GM18511 (cell line): Measurements from ENCODE around the gene SREBF2.

ENCODE experiments used
- ATAC-seq: cut with Tn5 transposase; IDR thresholded peaks from one replicate; pipeline ENCODE4 v1.9.1; 2021; ENCODE audit warnings: mild to moderate bottlenecking, moderate library complexity; ENCODE audit not compliant: unreplicated experiment

Gene SREBF2

GRCh38 chr22:41875531-41876270 is 42.8 kb downstream of the SREBF2 start:
- no peak for ATAC-seq

- no peak for ATAC-seq
These were observed 43.4 kb downstream of the SREBF2 start for GRCh38 chr22:41876275-41876674.

GRCh38 chr22:41876675-41877074 is 43.8 kb downstream of the SREBF2 start:
- no peak for ATAC-seq

DNA sequence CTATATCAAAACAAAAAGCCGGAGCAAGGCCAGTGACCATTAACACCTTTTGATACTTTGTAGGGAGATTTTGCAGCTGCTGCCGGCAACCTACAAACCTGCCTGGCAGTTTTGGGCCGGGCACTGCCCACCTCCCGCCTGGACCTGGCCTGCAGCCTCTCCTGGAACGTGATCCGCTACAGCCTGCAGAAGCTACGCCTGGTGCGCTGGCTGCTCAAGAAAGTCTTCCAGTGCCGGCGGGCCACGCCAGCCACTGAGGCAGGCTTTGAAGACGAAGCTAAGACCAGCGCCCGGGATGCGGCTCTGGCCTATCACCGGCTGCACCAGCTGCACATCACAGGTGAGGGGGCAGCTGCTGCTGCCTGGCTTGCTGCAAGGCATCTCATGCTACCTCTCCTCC is 47.7 kb downstream of the SREBF2 start:
- no peak for ATAC-seq

- no peak for ATAC-seq
These were observed 50.5 kb downstream of the SREBF2 start for GRCh38 chr22:41883400-41883799.

- no peak for ATAC-seq
These were observed 52.2 kb downstream of the SREBF2 start for GRCh38 chr22:41885116-41885515.

GRCh38 chr22:41885516-41885915 is 52.6 kb downstream of the SREBF2 start:
- no peak for ATAC-seq

GRCh38 chr22:41888627-41889200 is 55.8 kb downstream of the SREBF2 start:
- no peak for ATAC-seq

DNA sequence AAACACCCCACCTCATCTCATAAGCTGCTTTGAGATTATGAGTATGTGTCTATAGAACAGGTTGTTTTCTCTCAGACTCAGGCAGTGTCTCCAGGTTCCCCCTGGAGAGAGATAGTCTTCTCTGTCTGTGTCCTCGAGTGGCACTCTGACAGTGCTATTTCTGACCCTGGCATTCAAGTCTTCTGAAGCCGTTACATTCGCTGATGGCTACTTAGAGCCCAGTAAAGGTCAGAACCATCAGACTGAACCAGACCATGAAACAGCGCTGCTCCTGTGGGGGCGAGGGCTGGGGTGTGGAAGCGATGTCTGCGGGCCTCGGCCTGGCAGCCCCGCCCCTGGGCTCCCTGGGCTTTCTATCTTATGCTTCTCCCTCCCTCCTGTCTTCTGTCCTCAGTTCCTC is 58.5 kb downstream of the SREBF2 start:
- ATAC-seq: no peak

- no peak for ATAC-seq
These were observed 59.8 kb downstream of the SREBF2 start for GRCh38 chr22:41892721-41893120.

GRCh38 chr22:41893591-41894375 is 60.9 kb downstream of the SREBF2 start:
- no peak for ATAC-seq

DNA sequence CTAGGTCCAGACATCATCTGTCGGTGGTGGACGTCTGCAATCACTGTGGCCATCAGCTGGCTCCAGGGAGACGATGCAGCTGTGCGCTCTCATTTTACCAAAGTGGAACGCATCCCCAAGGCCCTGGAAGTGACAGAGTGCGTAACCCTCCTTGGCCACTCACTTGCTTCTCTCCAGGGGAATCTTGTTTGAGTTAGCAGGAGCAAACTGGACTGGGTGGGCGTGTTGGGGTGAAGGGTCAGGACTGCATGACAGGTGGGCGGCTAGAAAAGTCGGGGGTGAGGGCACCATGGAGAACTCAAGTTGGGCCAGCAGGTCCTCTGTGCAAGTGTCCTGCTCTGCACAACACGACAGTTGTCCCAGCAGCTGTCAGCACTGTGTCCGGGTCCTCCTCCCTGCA is 65.7 kb downstream of the SREBF2 start:
- ATAC-seq: no peak

DNA sequence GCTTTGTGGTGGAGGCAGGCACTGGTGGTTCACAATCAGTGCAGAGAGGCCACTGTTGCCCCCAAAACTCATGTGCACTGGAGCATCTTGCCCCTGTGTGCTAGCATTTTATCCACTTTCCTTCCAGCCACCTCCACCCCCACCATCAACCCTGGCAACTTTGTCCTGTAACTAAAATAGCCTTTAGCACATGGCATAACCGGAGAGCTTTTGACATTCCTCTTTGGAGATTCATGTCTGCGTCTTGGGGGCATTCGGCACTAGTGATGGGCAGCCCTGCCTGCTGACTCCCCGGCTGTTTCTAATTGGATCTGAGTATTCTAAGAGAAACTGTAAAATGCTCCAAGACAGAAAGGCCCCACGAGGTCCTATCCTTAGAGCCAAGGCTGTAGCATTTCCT is 66.2 kb downstream of the SREBF2 start:
- no peak for ATAC-seq

- no peak for ATAC-seq
These were observed 67.2 kb downstream of the SREBF2 start for GRCh38 chr22:41899992-41900651.

DNA sequence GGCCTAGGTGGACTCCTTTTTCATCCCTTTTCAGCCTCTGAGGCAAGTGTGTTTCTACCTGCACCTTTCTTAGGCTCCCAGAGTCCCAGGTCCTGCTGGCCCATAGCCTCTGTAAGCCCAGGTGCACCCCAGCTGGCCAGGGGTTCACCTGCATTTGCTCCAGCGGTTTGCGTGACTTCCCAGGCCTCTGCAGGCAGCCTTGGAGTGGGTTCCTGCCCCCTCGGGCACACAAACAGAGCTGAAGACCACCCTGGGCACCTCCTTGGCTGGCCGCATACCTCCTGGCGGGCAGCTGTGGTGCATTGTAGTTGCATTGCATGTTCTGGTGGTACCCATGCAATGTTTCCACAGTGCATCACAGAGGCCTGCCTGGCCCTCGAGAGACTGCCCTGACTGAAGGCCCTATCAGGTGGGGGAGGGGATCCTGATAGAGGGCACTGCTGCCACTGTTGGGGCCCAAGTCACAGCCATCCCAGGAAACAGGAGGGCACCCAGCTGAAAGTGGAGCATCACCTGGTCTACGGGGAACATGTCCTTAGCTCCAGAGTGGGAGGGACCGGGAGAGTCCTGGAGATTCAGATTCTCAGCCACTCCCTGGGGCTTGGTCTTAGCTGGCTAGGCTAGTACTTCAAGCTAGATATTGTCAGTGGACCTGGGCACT is 67.9 kb downstream of the SREBF2 start:
- ATAC-seq: no peak

- ATAC-seq: no peak
These were observed 69.1 kb downstream of the SREBF2 start for GRCh38 chr22:41902016-41902415.

DNA sequence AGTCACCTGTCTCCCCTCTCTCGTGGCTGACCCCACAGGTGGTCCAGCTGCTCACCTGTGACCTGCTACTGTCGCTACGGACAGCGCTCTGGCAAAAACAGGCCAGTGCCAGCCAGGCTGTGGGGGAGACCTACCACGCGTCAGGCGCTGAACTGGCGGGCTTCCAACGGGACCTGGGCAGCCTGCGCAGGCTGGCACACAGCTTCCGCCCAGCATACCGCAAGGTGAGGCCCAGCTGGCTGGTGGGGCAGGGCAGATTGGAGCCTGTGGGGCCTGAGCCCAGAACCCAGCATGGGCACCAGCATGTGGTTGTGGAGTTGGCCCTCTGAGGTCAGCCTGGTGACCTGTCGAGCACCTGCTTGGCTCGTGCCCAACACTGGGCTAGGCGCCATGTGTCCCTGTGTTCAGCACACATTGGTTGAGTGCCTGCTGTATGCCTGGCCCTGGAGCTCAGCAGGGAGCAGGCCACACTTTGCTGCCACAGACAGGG is 70.1 kb downstream of the SREBF2 start:
- ATAC-seq: no peak

DNA sequence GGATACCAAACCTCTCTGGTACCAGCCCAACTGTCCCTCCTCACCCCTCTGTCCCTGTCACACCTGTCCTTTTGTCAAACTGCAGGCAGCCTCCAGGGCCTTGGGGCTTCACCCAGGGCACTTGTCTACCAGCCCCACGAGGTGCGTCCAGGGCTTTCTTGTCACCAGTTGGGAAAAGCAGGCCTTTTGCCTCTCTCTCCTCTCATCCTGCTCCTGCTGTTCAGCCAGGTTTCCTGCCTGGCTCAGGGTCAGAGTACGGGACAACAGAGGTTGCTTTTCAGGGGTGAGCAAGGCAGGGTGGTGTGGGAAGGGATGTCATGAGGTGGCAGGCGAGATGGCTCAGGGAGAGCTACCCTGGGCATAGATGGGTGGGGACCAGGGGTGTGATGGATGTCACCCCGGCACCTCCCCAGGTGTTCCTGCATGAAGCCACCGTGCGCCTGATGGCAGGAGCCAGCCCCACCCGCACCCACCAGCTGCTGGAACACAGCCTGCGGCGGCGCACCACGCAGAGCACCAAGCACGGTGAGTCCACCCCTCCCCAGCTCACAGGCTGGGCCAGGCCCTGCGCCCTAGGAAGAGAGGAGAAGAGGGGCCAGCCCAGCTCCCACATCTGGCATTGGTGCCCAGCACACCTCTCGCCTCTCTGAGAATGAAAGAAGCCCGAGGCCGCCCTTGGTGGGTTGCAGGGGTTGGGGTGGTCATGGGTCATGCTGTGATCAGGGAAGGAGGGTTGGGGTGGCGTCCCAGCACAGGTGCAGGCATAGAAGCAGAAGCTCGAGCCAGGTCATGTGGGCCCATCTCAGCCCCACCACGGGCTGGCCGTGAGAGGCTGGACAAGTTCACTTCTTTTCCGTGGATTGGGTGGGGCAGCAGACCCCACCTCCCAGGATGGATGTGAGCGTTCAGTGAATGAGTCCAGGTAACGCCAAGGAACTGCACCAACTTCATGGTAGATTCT is 71.8 kb downstream of the SREBF2 start:
- ATAC-seq: no peak

DNA sequence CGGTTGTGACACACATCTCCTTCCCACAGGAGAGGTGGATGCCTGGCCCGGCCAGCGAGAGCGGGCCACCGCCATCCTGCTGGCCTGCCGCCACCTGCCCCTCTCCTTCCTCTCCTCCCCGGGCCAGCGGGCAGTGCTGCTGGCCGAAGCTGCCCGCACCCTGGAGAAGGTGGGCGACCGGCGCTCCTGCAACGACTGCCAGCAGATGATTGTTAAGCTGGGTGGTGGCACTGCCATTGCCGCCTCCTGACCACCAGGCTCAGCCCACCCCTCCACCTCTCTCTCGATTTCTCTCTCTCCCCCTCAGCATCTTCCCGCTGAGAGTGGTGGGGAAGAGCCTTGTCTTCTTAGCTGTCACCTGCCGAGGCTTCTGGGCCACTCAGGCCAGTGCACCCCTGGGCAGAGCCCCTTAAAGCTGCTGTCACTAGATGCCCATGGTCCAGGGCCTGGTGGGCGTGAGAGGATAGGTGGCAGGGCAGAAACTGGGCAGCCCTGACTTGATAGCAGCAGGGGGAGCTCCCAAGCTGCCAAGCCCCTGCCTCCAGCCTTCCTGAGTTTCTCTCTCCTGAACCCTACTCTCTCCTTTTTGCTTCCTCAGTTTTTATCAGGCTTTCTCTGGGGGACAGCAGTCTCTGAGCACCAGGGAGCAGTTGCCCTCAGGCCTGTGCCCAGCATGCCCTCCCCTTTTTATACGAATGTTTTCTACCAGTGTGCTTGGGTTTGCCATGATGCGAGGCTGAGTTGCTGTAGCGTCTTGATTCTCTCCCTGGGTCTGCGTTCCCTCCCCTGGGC is 72.7 kb downstream of the SREBF2 start:
- ATAC-seq: no peak
